AG09309 (cell line): Measurements from ENCODE around the gene DOCK2.

Experiments used
- DNase-seq: peaks from one replicate; pipeline ENCODE4 v3.0.0-alpha.2; 2010; ENCODE audit warnings: low read depth
- H3K4me3 ChIP-seq: 2 replicates; pipeline ENCODE4 v1.5.1; 2011; ENCODE audit warnings: mild to moderate bottlenecking, low read depth, low read length, moderate library complexity; ENCODE audit not compliant: control insufficient read depth
- CTCF ChIP-seq: IDR thresholded peaks from 2 replicates; pipeline ENCODE4 v1.5.1; 2011; ENCODE audit warnings: mild to moderate bottlenecking, low read depth, low read length, inconsistent platforms; ENCODE audit not compliant: insufficient read depth, control insufficient read depth; ENCODE audit errors: missing control alignments

DOCK2 gene

GRCh38 chr5:169871826-169872490 is 234.9 kb downstream of the DOCK2 start:
- TF ChIP-seq CTCF, result no peak
- DNase-seq, result no peak
- H3K4me3 ChIP-seq, result no peak overlapping the region

GRCh38 chr5:169873642-169874041 is 236.6 kb downstream of the DOCK2 start:
- no peak for DNase-seq

GRCh38 chr5:169874621-169875020 is 237.5 kb downstream of the DOCK2 start:
- DNase-seq, result no peak
- TF ChIP-seq CTCF, result no peak
- H3K4me3 ChIP-seq, result no peak overlapping the region

More at GRCh38 chr5:169873642-169874041, 236.6 kb downstream of the DOCK2 start:
- TF ChIP-seq CTCF, result no peak
- no peak overlapping the region for H3K4me3 ChIP-seq

GRCh38 chr5:169875091-169875728 is 238.1 kb downstream of the DOCK2 start:
- no peak overlapping the region for H3K4me3 ChIP-seq
- DNase-seq, result peak; percentile 47

GRCh38 chr5:169875731-169876130 is 238.7 kb downstream of the DOCK2 start:
- TF ChIP-seq CTCF, result no peak
- no peak overlapping the region for H3K4me3 ChIP-seq
- no peak for DNase-seq

More at GRCh38 chr5:169875091-169875728, 238.1 kb downstream of the DOCK2 start:
- TF ChIP-seq CTCF, result no peak

GRCh38 chr5:169876386-169876785 is 239.3 kb downstream of the DOCK2 start:
- no peak for TF ChIP-seq CTCF

More at GRCh38 chr5:169876386-169876785, 239.3 kb downstream of the DOCK2 start:
- H3K4me3 ChIP-seq, result no peak overlapping the region
- no peak for DNase-seq
